Duodenal mucosa (tissue), 2 donors: ENCODE results near the gene ASPG.

ENCODE experiments used
- H3K27ac ChIP-seq: one replicate; pipeline ENCODE4 v1.7.0; 2013; ENCODE audit warnings: low read depth, low read length
- H3K27me3 ChIP-seq, 2 donors: one replicate each; pipeline ENCODE4 v1.7.0; 2013; ENCODE audit warnings: low read length in 2 of 2, control low read depth in 1 of 2; ENCODE audit not compliant: insufficient read depth in 2 of 2, control insufficient read depth in 1 of 2
- H3K36me3 ChIP-seq, 2 donors: one replicate each; pipeline ENCODE4 v1.7.0; 2013; ENCODE audit warnings: low read length in 2 of 2, control low read depth in 1 of 2; ENCODE audit not compliant: insufficient read depth in 2 of 2, control insufficient read depth in 1 of 2
- H3K4me1 ChIP-seq, 2 donors: one replicate each; pipeline ENCODE4 v1.7.0; 2013; ENCODE audit warnings: low read length in 2 of 2, control low read depth in 1 of 2; ENCODE audit not compliant: insufficient read depth in 2 of 2, control insufficient read depth in 1 of 2
- H3K4me3 ChIP-seq, 2 donors: one replicate each; pipeline ENCODE4 v1.7.0; 2013; ENCODE audit warnings: low read length in 2 of 2, low read depth in 1 of 2
- H3K9ac ChIP-seq, 2 donors: one replicate each; pipeline ENCODE4 v1.7.0; 2013; ENCODE audit warnings: low read length in 2 of 2, low read depth in 1 of 2
- H3K9me3 ChIP-seq, 2 donors: one replicate each; pipeline ENCODE4 v1.7.0; 2013; ENCODE audit warnings: low read length in 2 of 2, control low read depth in 1 of 2; ENCODE audit not compliant: control insufficient read depth in 1 of 2

ASPG gene

GRCh38 chr14:104112113-104112505 is 26.6 kb downstream of the ASPG start:
- no peaks in the 10 kb centered on the region for H3K9me3 ChIP-seq

GRCh38 chr14:104112609-104113571 is 27.4 kb downstream of the ASPG start:
- H3K27ac ChIP-seq, result no peak overlapping the region
- no peaks in the 10 kb centered on the region for H3K36me3 ChIP-seq
- no peaks in the 10 kb centered on the region for H3K9me3 ChIP-seq
- H3K27me3 ChIP-seq, result peaks cover 4 to 7% of the 10 kb centered on the region in 2 donors
- H3K4me1 ChIP-seq, result peaks cover 6 to 14% of the 10 kb centered on the region in 2 donors
- no peak overlapping the region for H3K4me3 ChIP-seq
- no peak overlapping the region for H3K9ac ChIP-seq

More at GRCh38 chr14:104112113-104112505, 26.6 kb downstream of the ASPG start:
- Histone ChIP-seq H3K36me3 (no peaks in the 10 kb centered on the region), H3K27me3 (peaks cover 4 to 11% of the 10 kb centered on the region in 2 donors), H3K9ac (no peak overlapping the region), H3K27ac (no peak overlapping the region), H3K4me1 (peaks cover 6 to 14% of the 10 kb centered on the region in 2 donors), H3K4me3 (no peak overlapping the region)

- Histone ChIP-seq H3K9ac (no peak overlapping the region), H3K9me3 (no peaks in the 10 kb centered on the region), H3K4me3 (no peak overlapping the region), H3K4me1 (peaks cover 0 to 14% of the 10 kb centered on the region in 2 donors), H3K36me3 (no peaks in the 10 kb centered on the region), H3K27ac (no peak overlapping the region), H3K27me3 (peaks cover 4 to 5% of the 10 kb centered on the region in 2 donors)
Measured at GRCh38 chr14:104113631-104114420, 28.3 kb downstream of the ASPG start.

- Histone ChIP-seq H3K27me3 (peaks cover 4 to 5% of the 10 kb centered on the region in 2 donors), H3K4me3 (no peak overlapping the region), H3K9me3 (no peaks in the 10 kb centered on the region), H3K9ac (no peak overlapping the region), H3K4me1 (peaks cover 0 to 14% of the 10 kb centered on the region in 2 donors), H3K27ac (no peak overlapping the region), H3K36me3 (no peaks in the 10 kb centered on the region)
Measured at GRCh38 chr14:104114421-104115130, 29.1 kb downstream of the ASPG start.

GRCh38 chr14:104115131-104115600 is 29.7 kb downstream of the ASPG start:
- H3K9me3 ChIP-seq, result no peaks in the 10 kb centered on the region
- H3K27me3 ChIP-seq, result peaks cover 4 to 5% of the 10 kb centered on the region in 2 donors
- no peak overlapping the region for H3K4me3 ChIP-seq
- H3K4me1 ChIP-seq, result peaks cover 0 to 14% of the 10 kb centered on the region in 2 donors
- no peak overlapping the region for H3K27ac ChIP-seq
- H3K36me3 ChIP-seq, result no peaks in the 10 kb centered on the region
- no peak overlapping the region for H3K9ac ChIP-seq

- H3K4me1 ChIP-seq, result peaks cover 0 to 14% of the 10 kb centered on the region in 2 donors
- no peaks in the 10 kb centered on the region for H3K36me3 ChIP-seq
- no peak overlapping the region for H3K27ac ChIP-seq
- H3K27me3 ChIP-seq, result peaks cover 4 to 5% of the 10 kb centered on the region in 2 donors
- no peaks in the 10 kb centered on the region for H3K9me3 ChIP-seq
- H3K9ac ChIP-seq, result peak overlapping the region in 1 of 2 donors; percentile 59
- H3K4me3 ChIP-seq, result peak overlapping the region; percentile 65 to 66
Measured at GRCh38 chr14:104115691-104116287, 30.3 kb downstream of the ASPG start.

GRCh38 chr14:104116288-104116755 is 30.8 kb downstream of the ASPG start:
- Histone ChIP-seq H3K27ac (peak overlapping the region; percentile 56), H3K9me3 (no peaks in the 10 kb centered on the region), H3K36me3 (no peaks in the 10 kb centered on the region), H3K27me3 (peaks cover 0 to 4% of the 10 kb centered on the region in 2 donors), H3K9ac (peak overlapping the region; percentile 47 to 59), H3K4me3 (peak overlapping the region; percentile 65 to 66), H3K4me1 (peaks cover 0 to 8% of the 10 kb centered on the region in 2 donors)

GRCh38 chr14:104116756-104117340 is 31.3 kb downstream of the ASPG start:
- H3K27me3 ChIP-seq, result peaks cover 0 to 4% of the 10 kb centered on the region in 2 donors
- peak overlapping the region in 1 of 2 donors; percentile 59 for H3K9ac ChIP-seq

More at GRCh38 chr14:104116756-104117340, 31.3 kb downstream of the ASPG start:
- H3K9me3 ChIP-seq, result no peaks in the 10 kb centered on the region
- peak overlapping the region; percentile 56 for H3K27ac ChIP-seq
- peak overlapping the region; percentile 65 to 66 for H3K4me3 ChIP-seq
- H3K36me3 ChIP-seq, result no peaks in the 10 kb centered on the region
- peaks cover 0 to 8% of the 10 kb centered on the region in 2 donors for H3K4me1 ChIP-seq
